Measurements from ENCODE around the gene FCAMR. TPM values are rescaled to one million over a fixed set of nuclear protein-coding genes. Genes with fewer than 3 reads are reported as not detected.

The FCAMR gene
- polyA plus RNA-seq, 1 experiment: not detected

- DNase-seq (ENCODE audit: low read depth): no peak
- CTCF ChIA-PET: interaction anchor here (1.3 to 1.4 kb wide), 2 partner anchors 10 to 88 kb away, joined by 4 to 6 read pairs; no protein-coding TSS in a partner anchor
- no peak for TF ChIP-seq CTCF (IDR thresholded peaks at IDR 0.05; ENCODE audit: insufficient read depth, low read depth, low read length)
- H3K27me3 ChIP-seq (ENCODE audit: control insufficient read depth, insufficient read depth, low read length): no peaks in the 10 kb centered on the region
- no peaks in the 10 kb centered on the region for H3K36me3 ChIP-seq (ENCODE audit: control insufficient read depth, insufficient read depth, low read length)
- H3K4me3 ChIP-seq (ENCODE audit: low read depth, low read length): no peak overlapping the region
- POLR2A ChIA-PET: no interaction called here
Measured at GRCh38 chr1:207000651-207001291, 30.5 kb upstream of the FCAMR start.

DNA sequence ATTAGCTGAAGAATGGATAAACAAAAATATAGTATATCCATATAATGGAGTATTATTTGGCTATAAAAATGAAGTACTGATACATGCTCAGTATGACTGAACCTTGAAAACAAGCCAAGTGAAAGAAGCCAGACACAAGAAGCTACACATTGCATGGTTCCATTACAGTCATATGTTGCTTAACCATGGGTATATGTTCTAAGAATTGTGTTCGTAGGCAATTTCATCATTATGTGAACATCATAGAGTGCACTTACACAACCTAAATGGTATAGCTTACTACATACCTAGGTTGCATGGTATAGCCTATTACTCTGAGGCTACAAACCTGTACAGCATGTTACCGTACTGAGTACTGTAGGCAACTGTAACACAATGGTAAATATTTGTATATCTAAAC, 28.6 kb upstream of the FCAMR start:
- no peaks in the 10 kb centered on the region for H3K27me3 ChIP-seq (ENCODE audit: control insufficient read depth, insufficient read depth, low read length)
- H3K4me3 ChIP-seq (ENCODE audit: low read depth, low read length): no peak overlapping the region
- POLR2A ChIA-PET: no interaction called here
- TF ChIP-seq CTCF (IDR thresholded peaks at IDR 0.05; ENCODE audit: insufficient read depth, low read depth, low read length): no peak
- CTCF ChIA-PET: interaction anchor here (1.6 kb wide), 1 partner anchor 18 kb away, joined by 4 read pairs; no protein-coding TSS in a partner anchor
- H3K36me3 ChIP-seq (ENCODE audit: control insufficient read depth, insufficient read depth, low read length): no peaks in the 10 kb centered on the region
- DNase-seq (ENCODE audit: low read depth): no peak

GRCh38 chr1:206992790-206993189, 22.5 kb upstream of the FCAMR start:
- Histone ChIP-seq H3K36me3 (ENCODE audit: control insufficient read depth, insufficient read depth, low read length) (no peaks in the 10 kb centered on the region), H3K27me3 (ENCODE audit: control insufficient read depth, insufficient read depth, low read length) (peaks cover 10% of the 10 kb centered on the region), H3K4me3 (ENCODE audit: low read depth, low read length) (no peak overlapping the region)
- TF ChIP-seq CTCF (IDR thresholded peaks at IDR 0.05; ENCODE audit: insufficient read depth, low read depth, low read length): no peak
- CTCF ChIA-PET: interaction anchor here (0.5 to 3.0 kb wide), 7 partner anchors 11 to 127 kb away, joined by 3 to 24 read pairs (median 3); partner anchors contain the start of genes IL20 and PFKFB2
- POLR2A ChIA-PET: no interaction called here
- no peak for DNase-seq (ENCODE audit: low read depth)

GRCh38 chr1:206987873-206988272, 17.6 kb upstream of the FCAMR start:
- ChIA-PET CTCF (interaction anchor here (1.4 kb wide), 1 partner anchor 17 kb away, joined by 4 read pairs; no protein-coding TSS in a partner anchor), POLR2A (no interaction called here)
- Histone ChIP-seq H3K36me3 (ENCODE audit: control insufficient read depth, insufficient read depth, low read length) (no peaks in the 10 kb centered on the region), H3K27me3 (ENCODE audit: control insufficient read depth, insufficient read depth, low read length) (peaks cover 17% of the 10 kb centered on the region), H3K4me3 (ENCODE audit: low read depth, low read length) (no peak overlapping the region)
- no peak for TF ChIP-seq CTCF (IDR thresholded peaks at IDR 0.05; ENCODE audit: insufficient read depth, low read depth, low read length)
- no peak for DNase-seq (ENCODE audit: low read depth)

DNA sequence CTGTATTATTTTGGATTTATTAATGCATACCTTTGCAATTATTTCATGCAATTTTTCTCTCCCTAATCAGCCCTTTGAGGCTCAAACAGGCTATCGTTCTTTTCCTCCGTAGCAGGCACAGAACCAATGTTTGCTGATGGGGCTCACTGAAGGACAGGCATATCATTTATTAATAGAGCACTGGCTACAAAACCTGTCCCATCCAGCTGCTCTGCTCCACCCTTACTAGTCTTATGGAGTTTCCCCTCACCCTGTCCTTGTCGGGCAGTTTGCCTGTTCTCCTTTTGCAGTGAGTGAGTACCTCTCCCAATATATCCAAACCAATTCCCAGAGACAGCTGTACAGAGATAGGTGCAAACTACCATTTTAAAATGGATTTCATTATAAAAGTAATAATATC, 16.6 kb upstream of the FCAMR start:
- H3K4me3 ChIP-seq (ENCODE audit: low read depth, low read length): no peak overlapping the region
- H3K36me3 ChIP-seq (ENCODE audit: control insufficient read depth, insufficient read depth, low read length): no peaks in the 10 kb centered on the region
- H3K27me3 ChIP-seq (ENCODE audit: control insufficient read depth, insufficient read depth, low read length): peaks cover 18% of the 10 kb centered on the region
- DNase-seq (ENCODE audit: low read depth): no peak
- POLR2A ChIA-PET: no interaction called here
- CTCF ChIA-PET: interaction anchor here (1.1 to 1.9 kb wide), 4 partner anchors 18 to 273 kb away, joined by 3 to 5 read pairs (median 4); no protein-coding TSS in a partner anchor
- TF ChIP-seq CTCF (IDR thresholded peaks at IDR 0.05; ENCODE audit: insufficient read depth, low read depth, low read length): no peak
